Chondrocyte (in vitro differentiated cells): ENCODE measurements around the gene MAIP1. TPM values are rescaled to one million over a fixed set of nuclear protein-coding genes. Genes with fewer than 3 reads are reported as not detected.

Experiments used
- DNase-seq: peaks from one replicate; pipeline ENCODE4 v3.0.0; 2021; ENCODE audit warnings: mixed read lengths, low spot score
- H3K27ac Mint-ChIP-seq: one replicate; pipeline ENCODE4 v1.8.0; 2021; ENCODE audit warnings: mild to moderate bottlenecking, moderate library complexity, mixed read lengths; ENCODE audit not compliant: unreplicated experiment
- H3K27me3 Mint-ChIP-seq: 2 replicates; pipeline ENCODE4 v1.8.0; 2021; ENCODE audit warnings: low read depth, mixed read lengths
- H3K36me3 Mint-ChIP-seq: 2 replicates; pipeline ENCODE4 v1.8.0; 2021; ENCODE audit warnings: low read depth, mixed read lengths
- H3K4me1 Mint-ChIP-seq: 2 replicates; pipeline ENCODE4 v1.8.0; 2021; ENCODE audit warnings: low read depth, mild to moderate bottlenecking, mixed read lengths
- H3K4me3 Mint-ChIP-seq: one replicate; pipeline ENCODE4 v1.8.0; 2021; ENCODE audit warnings: mild to moderate bottlenecking, moderate library complexity, mixed read lengths; ENCODE audit not compliant: unreplicated experiment
- H3K9me3 Mint-ChIP-seq: 2 replicates; pipeline ENCODE4 v1.8.0; 2021; ENCODE audit warnings: low read depth, mixed read lengths
- total RNA-seq: library from RNA; stranded (reverse); gene quantifications from 3 replicates; pipeline ENCODE4 v1.2.1, GENCODE V29; 2021
- TF ChIP-seq, protein P1 (sequence below): fragments of 200-600 bp; sonication (generic); IDR thresholded peaks from 2 replicates; pipeline ENCODE4 v1.5.0; 2021; ENCODE audit warnings: antibody characterized with exemption, mild to moderate bottlenecking, moderate library complexity

MAIP1 gene
- total RNA-seq, 1 donor from 2014 or later = 14.6 TPM

DNA sequence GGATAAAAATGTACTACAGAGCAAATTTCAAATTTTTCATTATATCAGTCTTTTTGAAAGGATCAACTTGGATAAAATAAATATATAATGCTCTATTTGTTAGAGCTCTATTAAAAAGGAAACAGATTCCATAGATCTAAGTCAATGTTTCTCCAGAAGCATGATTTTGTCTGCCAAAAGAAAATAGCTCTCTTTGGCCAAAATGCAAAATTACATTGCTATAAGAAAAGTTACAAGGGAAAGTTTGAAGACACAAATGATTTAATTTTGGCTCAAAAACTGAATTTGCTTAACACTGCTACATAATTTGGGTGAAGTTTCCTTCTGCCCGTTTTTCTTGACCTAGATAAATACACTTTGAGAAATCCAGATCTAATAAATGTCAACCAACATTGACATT is 28.6 kb upstream of the MAIP1 start:
- Mint-ChIP-seq H3K27ac (no peak overlapping the region), H3K9me3 (no peaks in the 10 kb centered on the region), H3K36me3 (peaks cover 2% of the 10 kb centered on the region)

DNA sequence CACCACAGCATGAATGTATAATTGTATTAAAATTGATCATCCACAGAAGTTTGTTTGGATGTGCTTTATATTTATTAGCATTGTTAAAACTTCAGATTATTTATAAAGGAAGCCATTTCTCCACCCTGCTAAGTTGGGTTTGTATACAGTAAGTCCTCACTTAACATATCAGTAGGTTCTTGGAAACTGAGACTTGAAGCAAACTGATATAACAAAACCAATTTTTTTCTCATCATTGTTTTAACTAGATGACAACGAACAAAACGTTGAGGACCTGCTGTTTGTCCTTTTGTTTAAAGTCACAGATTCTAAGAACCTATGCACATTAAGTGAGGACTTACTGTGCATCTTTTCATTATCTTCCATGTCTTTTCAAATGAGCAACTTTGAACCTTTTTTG is 27.2 kb upstream of the MAIP1 start:
- H3K27ac Mint-ChIP-seq = no peak overlapping the region
- DNase-seq = no peak
- peaks cover 10% of the 10 kb centered on the region for H3K36me3 Mint-ChIP-seq
- H3K4me3 Mint-ChIP-seq = no peak overlapping the region
- TF ChIP-seq, protein P1, sequence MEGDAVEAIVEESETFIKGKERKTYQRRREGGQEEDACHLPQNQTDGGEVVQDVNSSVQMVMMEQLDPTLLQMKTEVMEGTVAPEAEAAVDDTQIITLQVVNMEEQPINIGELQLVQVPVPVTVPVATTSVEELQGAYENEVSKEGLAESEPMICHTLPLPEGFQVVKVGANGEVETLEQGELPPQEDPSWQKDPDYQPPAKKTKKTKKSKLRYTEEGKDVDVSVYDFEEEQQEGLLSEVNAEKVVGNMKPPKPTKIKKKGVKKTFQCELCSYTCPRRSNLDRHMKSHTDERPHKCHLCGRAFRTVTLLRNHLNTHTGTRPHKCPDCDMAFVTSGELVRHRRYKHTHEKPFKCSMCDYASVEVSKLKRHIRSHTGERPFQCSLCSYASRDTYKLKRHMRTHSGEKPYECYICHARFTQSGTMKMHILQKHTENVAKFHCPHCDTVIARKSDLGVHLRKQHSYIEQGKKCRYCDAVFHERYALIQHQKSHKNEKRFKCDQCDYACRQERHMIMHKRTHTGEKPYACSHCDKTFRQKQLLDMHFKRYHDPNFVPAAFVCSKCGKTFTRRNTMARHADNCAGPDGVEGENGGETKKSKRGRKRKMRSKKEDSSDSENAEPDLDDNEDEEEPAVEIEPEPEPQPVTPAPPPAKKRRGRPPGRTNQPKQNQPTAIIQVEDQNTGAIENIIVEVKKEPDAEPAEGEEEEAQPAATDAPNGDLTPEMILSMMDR = no peak
- no peaks in the 10 kb centered on the region for H3K9me3 Mint-ChIP-seq
- H3K4me1 Mint-ChIP-seq = peaks cover 22% of the 10 kb centered on the region
- H3K27me3 Mint-ChIP-seq = no peaks in the 10 kb centered on the region

More for the DNA sequence above, 28.6 kb upstream of the MAIP1 start:
- peaks cover 30% of the 10 kb centered on the region for H3K4me1 Mint-ChIP-seq
- TF ChIP-seq, protein P1 = no peak
- no peak for DNase-seq
- H3K27me3 Mint-ChIP-seq = no peaks in the 10 kb centered on the region
- H3K4me3 Mint-ChIP-seq = no peak overlapping the region

DNA sequence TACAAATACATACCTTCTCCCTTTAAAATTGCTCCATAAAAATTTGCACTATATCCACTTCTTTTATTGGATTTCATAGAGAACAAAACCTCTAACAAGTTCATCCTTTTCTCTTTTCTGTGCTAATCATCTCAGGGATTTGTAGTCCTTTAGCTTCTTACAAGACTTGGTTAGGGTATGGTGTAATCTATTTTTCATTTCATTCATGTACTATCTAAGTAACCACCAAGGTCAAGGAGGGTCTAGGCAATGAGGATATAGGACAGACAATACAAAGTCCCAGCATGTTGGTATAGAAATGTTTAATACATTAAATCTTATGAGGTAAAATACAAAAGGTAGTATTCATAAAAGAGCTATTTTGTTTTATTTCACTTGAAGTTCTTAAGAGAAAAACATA is 26.8 kb upstream of the MAIP1 start:
- Mint-ChIP-seq H3K27me3 (no peaks in the 10 kb centered on the region), H3K36me3 (peaks cover 10% of the 10 kb centered on the region), H3K4me3 (no peak overlapping the region), H3K4me1 (peaks cover 21% of the 10 kb centered on the region), H3K27ac (no peak overlapping the region), H3K9me3 (no peaks in the 10 kb centered on the region)
- no peak for DNase-seq
- TF ChIP-seq, protein P1 = no peak

DNA sequence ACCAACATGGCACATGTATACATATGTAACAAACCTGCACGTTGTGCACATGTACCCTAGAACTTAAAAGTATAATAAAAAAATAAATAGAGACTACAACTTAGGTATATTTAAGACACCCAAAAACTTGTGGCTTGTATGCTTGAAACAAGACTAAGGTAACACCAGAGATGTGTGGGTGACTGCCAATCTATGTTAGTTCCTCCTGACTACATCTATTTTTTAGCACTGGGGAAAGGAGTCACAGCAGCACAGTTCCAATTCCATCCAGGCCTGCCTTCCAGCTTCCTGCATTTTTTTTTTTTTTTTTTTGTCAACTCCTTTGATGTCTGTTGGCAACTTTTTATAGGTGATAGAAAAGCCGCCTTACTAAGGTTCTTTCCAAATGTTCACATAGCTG is 26.1 kb upstream of the MAIP1 start:
- peaks cover 10% of the 10 kb centered on the region for H3K36me3 Mint-ChIP-seq
- H3K4me1 Mint-ChIP-seq = peaks cover 19% of the 10 kb centered on the region
- no peak overlapping the region for H3K27ac Mint-ChIP-seq
- H3K27me3 Mint-ChIP-seq = no peaks in the 10 kb centered on the region
- TF ChIP-seq, protein P1 = no peak
- no peak overlapping the region for H3K4me3 Mint-ChIP-seq
- no peak for DNase-seq
- no peaks in the 10 kb centered on the region for H3K9me3 Mint-ChIP-seq

DNA sequence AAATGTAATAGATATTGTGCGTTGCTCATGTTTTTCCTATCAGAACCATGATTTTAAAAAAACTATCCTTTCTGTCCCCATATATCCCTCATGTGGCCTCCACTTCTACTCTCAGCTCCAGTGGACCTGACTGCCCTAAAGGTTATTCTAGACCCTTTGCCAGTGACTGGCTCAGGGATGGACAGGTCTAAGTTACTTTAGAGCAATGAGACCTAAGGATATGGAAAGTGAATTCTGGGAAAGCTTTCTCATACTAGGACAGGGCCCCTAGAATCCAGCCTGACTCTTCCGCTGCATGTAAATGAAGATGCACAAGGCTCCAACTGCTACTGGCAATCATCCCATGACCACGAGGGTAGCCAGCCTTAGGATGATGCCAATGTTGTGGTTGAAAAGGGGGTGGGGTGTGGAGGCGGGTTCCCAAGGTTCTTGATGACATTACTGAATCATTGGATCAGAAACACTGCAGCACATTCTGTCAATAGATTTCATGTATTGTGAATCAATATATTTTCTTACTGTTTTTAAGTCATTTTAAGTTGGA is 23.0 kb upstream of the MAIP1 start:
- Mint-ChIP-seq H3K27ac (no peak overlapping the region), H3K36me3 (peaks cover 11% of the 10 kb centered on the region), H3K4me3 (no peak overlapping the region), H3K9me3 (no peaks in the 10 kb centered on the region), H3K27me3 (no peaks in the 10 kb centered on the region), H3K4me1 (peaks cover 6% of the 10 kb centered on the region)
- TF ChIP-seq, protein P1 = no peak
- no peak for DNase-seq
